Frontal cortex (tissue), 4 donors: ENCODE results near the gene CALCB. TPM values are rescaled to one million over a fixed set of nuclear protein-coding genes. Genes with fewer than 3 reads are reported as not detected.

Source experiments
- DNase-seq, 2 donors: peaks; one replicate each; pipeline ENCODE4 v3.0.0; 2012; ENCODE audit warnings: low spot score in 2 of 2
- FAIRE-seq: peaks from 2 replicates; lab custom pipeline; 2012; peaks lifted over from hg19 to GRCh38; lab: Jason Lieb, UNC
- total RNA-seq: library from RNA; depleted of rRNA; stranded (reverse); fragments of >200 nt; gene quantifications from one replicate; pipeline ENCODE4 v1.2.3, GENCODE V29; 2014
- donor health status: control.
- donor health status: control.
- donor health status: control.

CALCB gene
- total RNA-seq, 1 donor from 2014 or later, result under 0.01 TPM

- no peak for FAIRE-seq
These were observed 41.4 kb downstream of the CALCB start, which contains the start of gene INSC for GRCh38 chr11:15114501-15115475. INSC (plus strand) TSS chr11:15114923; CDS start chr11:15149175, 34,252 bp downstream.

DNA sequence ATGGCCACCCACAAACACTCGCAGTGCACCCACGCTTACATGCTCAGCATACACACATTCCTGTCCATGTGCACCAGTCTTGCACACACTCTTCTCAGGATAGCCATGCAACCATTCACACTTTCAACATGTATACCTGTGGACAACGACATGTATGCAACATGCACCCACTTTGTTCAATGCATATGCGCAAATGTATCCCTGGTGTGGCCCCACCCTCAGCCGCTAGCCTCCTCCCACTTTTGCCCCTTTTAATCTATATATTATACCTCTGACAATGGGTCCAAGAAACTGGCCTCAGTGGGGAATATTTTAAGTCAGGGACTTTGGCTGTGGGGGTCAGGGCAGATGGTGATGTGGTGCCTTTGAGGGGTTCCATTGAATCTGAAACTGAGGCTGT is 42.3 kb downstream of the CALCB start:
- no peak for FAIRE-seq
- DNase-seq, result no peak

More at GRCh38 chr11:15114501-15115475, 41.4 kb downstream of the CALCB start, which contains the start of gene INSC:
- DNase-seq, result peak in 1 of 2 donors; percentile 28

DNA sequence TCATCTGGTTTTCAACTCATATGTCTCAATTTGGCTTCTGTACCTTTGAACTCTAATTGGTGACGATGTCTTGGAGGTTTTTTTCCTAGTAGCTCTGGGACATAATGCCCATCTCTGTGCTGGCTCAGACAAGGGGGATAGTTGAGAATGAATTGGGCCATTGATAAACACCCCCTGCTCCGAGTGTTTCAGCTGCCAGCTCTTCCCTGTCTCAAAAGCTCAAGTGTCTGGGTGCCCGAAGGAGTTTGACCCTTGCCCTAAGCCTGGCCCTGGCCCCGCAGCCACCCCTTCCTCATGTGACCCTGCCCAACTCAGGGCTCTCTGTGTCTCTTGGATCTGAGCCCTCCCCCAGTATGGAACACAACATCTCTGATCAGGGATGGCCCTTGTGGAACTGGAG is 44.4 kb downstream of the CALCB start:
- FAIRE-seq (no peak), DNase-seq (peak; percentile 18 to 55)

DNA sequence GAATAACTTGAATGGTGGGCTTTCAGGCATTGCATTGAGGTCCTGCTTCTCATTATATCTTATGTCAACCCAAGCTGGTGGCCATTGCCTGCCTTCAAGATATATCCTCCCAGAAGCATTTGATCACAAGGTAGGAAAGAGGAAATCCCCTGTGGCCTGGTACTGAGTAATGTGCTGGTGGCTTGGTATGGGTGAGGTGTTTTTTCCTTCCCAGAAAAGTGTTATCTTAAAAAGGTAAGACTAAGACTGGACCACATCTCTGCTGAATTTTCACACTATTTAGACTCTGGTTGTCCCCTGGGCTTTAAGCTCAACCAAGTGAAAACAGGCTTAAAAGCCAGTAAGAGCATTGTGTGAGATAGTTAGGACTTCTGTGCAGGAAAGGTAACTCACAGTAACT is 45.0 kb downstream of the CALCB start:
- DNase-seq, result no peak
- FAIRE-seq, result no peak

- FAIRE-seq (no peak), DNase-seq (no peak)
These were observed 46.0 kb downstream of the CALCB start for GRCh38 chr11:15119352-15119751.

DNA sequence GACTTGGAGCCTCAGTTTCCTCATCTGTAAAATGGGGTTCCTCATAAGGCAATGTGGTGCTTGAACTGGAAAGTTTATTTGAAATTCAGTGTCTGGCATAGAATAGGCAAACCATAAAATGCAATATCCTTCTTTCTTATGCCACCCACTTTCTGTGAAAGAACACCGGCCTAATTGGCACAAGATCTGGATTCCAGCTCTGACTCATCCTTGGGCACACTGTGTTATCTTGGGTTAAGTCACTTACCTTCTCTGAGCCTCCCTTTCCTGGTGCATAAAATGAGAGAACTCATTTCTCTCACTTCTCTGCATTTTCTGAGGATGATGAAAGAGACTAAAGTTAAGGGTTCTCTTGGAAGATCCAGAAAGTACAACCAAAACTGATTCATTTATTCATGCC is 46.4 kb downstream of the CALCB start:
- FAIRE-seq (no peak), DNase-seq (no peak)

GRCh38 chr11:15123849-15124248 is 50.5 kb downstream of the CALCB start:
- FAIRE-seq (no peak), DNase-seq (no peak)

- no peak for FAIRE-seq
- no peak for DNase-seq
These were observed 51.1 kb downstream of the CALCB start for GRCh38 chr11:15124528-15124927.

GRCh38 chr11:15127341-15127740 is 53.9 kb downstream of the CALCB start:
- DNase-seq, result no peak
- no peak for FAIRE-seq

Other genes with a start within 250 kb of the CALCB start
- gene CYP2R1, start 181.4 kb upstream of the CALCB start, total RNA-seq, result 38.7 TPM
- gene CALCA, start 101.2 kb upstream of the CALCB start, total RNA-seq, result not detected
- gene INSC, start 41.3 kb downstream of the CALCB start, total RNA-seq, result 0.41 TPM